Measurements from ENCODE around the gene WDR17. TPM values are rescaled to one million over a fixed set of nuclear protein-coding genes. Genes with fewer than 3 reads are reported as not detected.
"Not testable (repeated sequence)": the region's sequence is repeated elsewhere in the genome, so short reads cannot be mapped to it uniquely, and the experiment has no call there.

WDR17 gene
- polyA plus RNA-seq, 3 donors = 6.0 to 7.3 (median 6.4) TPM

DNA sequence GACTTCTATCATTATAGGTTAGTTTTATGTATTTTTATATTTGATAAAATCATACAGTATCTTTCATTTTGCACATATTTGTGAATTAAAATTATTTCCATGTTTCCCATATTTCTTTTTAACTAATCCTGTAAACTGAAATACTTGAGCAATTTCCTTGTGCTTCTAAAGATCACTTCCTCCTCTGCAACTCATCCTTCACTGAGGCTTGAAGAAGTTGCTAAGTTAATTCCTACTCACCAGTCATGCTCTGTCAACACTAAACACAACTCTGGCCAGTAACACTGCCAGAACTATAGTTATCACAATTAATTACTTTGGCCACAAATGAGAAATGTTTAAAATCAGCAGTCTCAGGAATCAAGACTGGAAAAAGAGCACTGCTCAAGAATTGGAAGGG lies 123.0 kb downstream of the WDR17 start:
- no peak for DNase-seq (ENCODE audit: low read depth in 3 of 3, low spot score in 2 of 3)

DNA sequence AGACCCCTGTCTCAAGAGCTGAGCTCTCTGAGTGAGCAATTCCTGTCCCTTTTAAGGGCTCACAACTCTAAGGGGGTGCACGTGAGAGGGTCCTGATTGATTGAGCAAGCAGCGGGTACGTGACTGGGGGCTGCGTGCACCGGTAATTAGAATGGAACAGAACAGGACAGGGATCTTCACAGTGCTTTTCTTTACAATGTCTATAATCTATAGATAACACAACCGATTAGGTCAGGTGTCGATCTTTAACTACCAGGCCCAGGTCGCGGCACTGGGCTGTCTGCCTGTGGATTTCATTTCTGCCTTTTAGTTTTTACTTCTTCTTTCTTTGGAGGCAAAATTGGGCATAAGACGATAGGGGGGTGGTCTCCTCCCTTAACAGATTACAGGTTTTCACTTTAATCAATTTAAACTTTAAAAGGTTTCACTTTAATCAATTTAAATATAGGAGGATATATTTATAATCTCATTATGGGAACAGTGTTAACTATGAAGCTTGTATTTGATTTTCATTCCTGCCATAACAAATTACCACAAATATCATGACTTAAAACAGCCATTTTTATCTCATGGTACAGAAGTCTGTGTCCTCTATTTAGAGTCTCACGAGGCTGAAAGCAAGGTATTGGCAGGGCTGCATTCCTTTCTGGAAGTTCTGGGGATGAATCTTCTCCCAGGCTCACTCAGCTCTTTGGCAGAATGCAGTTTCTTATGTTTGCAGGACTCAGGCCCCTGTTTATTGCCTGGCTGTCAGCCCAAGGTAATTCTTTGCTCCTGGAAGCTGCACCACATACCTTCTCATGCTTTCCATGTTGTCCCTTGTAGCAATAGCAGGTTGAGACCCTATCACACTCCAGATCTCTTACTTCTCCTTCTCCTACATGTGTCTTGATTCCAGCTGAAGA lies 124.5 kb downstream of the WDR17 start:
- DNase-seq (ENCODE audit: low read depth in 3 of 3, low spot score in 2 of 3) = no peak

DNA sequence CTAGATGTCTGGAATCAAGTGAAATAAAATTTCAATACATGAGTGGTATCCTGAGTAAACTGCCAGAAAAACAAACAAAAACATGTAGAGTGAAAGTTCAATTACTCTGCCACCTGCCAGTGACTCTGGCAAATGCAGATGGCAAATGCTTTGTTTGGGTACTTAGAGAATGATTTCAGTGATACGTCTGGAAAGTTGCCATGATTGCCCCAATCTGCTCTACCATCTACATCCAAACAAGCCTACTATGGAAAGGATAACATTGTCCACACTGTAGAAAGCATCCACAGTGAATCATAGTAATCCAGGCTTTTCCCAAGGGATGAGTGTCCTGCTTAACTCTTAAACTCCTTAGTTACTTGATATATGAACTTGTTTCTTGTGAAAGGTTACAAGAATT lies 126.3 kb downstream of the WDR17 start:
- no peak for DNase-seq (ENCODE audit: low read depth in 3 of 3, low spot score in 2 of 3)

DNA sequence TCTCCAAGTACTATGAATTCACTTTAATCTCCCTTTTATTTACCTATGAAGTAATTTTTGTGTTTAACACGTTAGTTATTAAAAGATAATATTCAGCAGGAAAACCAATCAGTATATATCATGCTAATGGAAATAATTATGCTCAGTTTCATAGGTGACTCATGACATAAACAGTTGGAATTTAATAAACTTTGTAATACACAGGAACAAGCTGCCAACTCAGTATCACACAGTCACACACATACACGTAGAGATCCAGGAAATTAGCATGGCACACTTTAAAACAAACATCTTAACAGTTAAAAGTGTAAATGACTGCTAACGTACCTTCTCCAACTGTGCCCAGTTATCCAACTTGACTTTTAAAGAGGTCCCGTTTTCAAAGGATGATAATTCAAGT lies 127.5 kb downstream of the WDR17 start:
- no peak for DNase-seq (ENCODE audit: low read depth in 3 of 3, low spot score in 2 of 3)

DNA sequence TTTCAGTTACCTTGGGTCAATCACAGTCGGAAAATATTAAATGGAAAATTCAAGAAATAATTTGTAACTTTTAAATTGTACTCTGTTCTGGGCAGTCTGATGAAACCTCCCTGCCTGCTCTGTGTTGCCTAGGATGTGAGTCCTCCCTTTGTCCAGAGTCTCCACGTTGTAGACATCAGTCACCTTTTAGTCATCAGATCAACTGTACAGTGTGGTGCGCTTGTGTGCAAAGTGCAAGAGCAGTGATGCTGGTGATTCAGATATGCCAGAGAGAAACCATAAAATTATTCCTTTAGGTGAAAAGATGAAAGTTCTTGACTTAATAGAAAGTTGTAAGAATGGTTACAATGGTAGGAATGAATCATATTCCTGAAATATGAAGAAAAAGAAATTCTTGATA lies 128.3 kb downstream of the WDR17 start:
- no peak for DNase-seq (ENCODE audit: low read depth in 3 of 3, low spot score in 2 of 3)

DNA sequence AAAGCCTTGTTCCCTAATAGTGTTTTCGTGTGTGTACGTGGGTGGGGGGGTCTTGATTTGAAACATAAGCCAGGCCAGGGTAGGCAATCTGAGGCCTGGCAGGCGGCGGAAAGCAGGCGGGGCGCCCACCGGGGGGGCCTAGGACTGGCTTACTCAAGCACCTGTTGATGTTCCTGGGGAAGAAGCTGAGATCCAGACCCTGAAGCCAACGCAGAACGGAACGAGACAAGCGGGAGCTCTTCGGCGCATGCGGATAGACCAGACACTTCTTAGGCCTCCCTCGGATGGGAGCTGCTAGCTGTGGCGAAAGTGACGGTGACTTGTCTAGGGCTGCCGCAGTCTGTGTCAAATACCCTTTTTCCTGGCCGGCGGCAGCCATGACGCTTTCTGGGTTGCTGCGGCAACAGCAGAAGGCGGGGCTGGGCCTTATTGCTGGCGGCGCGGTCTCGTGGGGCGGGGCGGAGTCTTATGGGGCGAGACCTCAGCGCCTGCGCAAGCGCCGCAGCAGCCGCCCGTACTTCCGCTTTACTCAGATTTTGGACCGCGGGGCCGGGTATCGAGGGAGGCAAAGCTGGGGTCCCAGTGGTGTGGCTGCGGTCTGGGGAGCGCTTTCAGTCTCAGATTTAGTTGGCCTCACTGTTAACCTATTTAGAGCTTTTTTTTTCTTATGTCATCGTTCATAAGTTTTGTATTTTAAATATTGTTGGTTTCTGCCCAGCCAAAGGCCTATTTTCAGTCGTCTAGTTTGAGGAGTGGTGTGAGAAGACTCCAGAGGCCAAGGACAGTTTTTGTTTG lies 129.7 kb downstream of the WDR17 start, which contains the start of gene SPATA4:
SPATA4 (minus strand) TSS at position 402 of the 795 bp plus-strand sequence; CDS start at position 379, 23 bp downstream.
- peak; percentile 76 to 79 (median 78) for DNase-seq (ENCODE audit: low read depth in 3 of 3, low spot score in 2 of 3)

DNA sequence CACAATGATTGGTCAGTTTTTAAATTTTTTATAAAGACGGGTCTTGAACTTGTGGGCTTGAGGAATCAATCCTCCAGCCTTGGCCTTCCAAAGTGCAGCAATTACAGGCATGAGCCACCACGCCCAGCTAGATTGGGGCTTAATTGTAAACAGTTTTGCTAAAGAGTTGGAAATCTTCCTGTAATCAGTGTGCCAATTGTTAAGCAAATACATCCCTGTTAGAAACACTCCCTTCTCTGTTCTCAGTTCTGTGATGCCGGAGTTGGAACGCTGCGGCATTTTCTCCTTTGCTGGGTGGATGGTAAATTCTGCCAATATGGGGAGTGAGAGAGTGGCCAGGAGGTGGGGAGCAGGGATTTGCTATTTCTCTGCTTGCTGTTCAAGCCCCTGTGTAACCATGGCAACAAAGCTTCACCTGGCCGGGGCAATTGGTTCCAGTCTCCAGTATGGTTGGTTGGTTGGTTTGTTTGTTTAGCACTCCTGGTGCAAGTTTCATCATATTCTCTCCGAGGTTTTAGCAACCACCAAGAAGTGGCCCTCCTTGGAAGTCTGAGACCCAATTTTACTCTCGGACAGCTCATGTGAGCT lies 132.8 kb downstream of the WDR17 start:
- no peak for DNase-seq (ENCODE audit: low read depth in 3 of 3, low spot score in 2 of 3)

DNA sequence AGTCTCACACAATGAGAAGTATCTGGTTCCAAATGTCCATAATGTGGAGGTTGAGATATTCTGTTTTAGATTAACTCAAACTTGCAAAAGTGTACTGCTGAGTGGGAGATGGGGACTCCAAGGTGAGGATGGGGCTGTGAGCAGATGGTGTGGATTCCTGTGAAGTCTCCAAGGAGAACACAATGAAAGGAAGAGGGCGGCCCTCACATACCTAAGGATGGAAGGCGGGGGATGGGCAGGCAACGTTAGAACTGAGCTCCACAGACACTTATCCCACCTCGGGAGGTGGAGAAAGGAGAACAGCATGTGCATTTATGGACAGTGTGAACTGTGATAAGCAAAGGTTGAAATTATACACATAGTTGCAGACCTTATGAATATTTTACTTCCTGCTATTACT lies 139.7 kb downstream of the WDR17 start:
- DNase-seq (ENCODE audit: low read depth in 3 of 3, low spot score in 2 of 3) = no peak

DNA sequence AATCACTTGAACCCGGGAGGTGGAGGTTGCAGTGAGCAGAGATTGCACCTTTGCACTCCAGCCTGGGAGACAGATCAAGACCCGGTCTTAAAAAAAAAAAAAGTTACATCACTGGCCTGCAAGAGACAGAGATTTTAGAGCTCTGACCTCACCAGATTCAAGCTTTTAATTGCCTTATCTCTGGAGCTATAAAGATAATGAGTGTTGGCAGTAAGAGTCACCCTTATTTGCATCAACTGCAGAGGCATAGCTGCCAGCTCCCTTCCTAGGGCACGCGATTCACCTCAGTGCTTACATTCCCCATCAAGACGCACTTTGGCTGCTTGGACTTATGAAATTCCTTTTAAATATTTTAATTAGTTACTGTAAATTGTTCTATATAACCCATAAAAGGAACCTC lies 142.2 kb downstream of the WDR17 start:
- DNase-seq (ENCODE audit: low read depth in 3 of 3, low spot score in 2 of 3) = no peak

DNA sequence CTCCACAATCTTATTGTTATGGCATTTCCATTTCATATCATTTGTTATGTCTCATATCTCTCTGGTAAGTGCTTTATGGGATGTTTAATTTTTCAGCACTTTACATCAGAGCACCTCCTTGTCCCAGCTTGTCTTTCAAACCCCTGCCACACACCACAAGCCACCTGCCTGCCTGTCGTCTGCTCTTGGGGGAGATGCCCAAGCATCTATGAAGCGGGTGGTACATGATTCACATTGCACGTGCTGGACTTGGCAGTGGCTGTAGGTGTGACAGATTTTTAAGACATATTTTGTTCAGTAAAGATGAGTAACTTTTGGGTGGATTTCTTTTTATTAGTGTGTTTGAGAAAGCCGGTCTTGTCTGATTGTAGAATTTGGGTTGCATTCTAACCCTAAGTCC lies 143.9 kb downstream of the WDR17 start:
- no peak for DNase-seq (ENCODE audit: low read depth in 3 of 3, low spot score in 2 of 3)

DNA sequence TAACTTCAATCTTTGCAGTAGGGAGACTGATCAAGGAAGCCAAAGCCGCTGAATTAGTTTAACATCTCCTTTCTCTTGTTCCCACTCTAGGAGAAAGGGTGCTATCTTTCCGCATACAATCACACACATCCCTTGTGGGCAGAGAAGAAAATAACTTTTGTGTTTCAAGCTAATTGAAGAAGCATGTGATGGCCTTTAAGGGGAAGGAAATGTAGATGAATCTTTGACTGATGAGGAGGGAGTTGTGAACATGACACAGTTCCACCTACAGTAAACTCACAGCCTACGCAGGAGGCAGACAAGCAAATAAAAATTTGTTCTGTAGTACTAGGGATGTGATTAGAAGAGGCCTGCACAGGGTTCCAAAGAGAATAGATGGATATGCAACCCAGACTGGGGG lies 144.5 kb downstream of the WDR17 start:
- DNase-seq (ENCODE audit: low read depth in 3 of 3, low spot score in 2 of 3) = no peak

DNA sequence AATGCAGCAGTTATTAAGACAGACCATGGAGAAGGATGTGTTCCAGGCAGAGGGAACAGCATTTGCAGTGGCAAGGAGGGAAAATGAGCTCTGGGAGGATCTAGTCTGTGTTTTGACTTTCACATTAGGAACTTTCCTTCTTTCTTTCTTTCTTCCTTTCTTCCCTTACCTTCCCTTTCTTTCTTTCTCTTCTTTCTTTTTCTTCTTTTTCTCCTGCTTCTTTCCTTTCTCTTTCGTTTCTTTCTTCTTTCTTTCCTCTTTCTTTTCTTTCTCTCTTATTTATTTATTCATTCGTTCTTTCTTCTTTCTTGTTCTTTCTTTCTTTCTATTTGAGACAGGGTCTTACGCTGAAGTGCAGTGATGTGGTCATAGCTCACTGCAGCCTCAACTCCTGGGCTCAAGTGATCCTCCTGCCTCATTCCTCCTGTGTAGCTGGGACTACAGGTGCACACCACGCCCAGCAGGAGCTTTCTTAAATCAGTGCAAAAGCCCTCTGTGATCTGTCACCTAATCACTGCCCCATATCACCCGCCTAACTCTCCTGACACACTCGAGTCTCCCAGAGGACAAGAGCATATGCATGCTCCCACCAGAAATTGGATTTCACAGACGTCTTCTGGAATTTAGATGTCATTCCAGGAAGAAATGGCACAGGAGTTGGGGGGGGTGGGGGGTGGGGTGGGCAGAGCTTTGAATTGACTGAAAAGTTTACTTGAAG lies 145.1 kb downstream of the WDR17 start:
- DNase-seq (ENCODE audit: low read depth in 3 of 3, low spot score in 2 of 3) = no peak

DNA sequence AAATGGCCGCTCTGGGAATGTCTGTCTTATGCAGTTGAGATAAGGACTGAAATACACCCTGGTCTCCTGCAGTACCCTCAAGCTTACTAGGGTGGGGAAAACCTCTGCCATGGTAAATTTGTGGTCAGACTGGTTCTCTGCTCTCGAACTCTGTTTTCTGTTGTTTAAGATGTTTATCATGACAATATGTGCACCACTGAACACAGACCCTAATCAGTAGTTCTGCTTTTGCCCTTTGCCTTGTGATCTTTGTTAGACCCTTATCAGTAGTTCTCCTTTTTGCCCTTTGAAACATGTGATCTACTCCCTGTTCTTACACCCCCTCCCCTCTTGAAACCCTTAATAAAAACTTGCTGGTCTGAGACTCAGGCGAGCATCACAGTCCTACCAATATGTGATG lies 146.7 kb downstream of the WDR17 start:
- not testable (repeated sequence) for DNase-seq (ENCODE audit: low read depth in 3 of 3, low spot score in 2 of 3)

DNA sequence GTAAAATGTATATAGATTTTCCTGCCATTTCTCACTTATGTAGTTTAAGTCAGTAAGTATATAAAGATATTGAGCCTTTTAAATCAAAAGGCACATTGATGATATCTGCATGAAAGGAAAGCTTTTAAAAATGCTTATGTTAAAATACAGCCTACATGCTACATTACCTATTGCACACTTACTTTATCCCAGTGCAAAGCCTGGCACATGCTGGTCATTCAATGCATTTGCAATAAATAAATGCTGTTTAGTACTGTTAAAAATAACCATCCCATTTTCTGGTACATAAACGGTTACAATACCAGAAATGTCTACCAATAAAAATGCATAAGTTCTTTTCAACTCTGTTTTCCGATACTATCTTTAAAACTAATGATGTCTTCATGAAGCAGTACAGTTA lies 151.9 kb downstream of the WDR17 start:
- DNase-seq (ENCODE audit: low read depth in 3 of 3, low spot score in 2 of 3) = no peak

DNA sequence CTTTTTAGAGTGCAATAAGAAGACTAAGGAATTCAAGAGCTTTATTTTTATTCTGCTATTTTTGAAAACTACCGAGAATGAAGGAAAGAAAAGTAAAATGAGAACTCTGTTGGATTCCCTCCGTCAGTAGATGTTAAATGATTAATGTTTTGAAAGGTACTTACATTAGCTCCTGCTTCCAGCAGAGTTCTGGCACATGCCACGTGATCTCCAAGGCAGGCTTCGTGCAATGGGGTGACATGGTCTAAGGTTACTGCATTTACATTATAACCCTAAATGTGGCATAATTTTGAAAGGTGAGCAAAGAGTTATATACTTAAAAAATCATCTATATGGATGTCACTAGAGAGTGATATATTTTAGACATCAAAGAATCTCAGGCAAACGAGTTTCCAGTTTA lies 156.5 kb downstream of the WDR17 start:
- DNase-seq (ENCODE audit: low read depth in 3 of 3, low spot score in 2 of 3) = no peak

DNA sequence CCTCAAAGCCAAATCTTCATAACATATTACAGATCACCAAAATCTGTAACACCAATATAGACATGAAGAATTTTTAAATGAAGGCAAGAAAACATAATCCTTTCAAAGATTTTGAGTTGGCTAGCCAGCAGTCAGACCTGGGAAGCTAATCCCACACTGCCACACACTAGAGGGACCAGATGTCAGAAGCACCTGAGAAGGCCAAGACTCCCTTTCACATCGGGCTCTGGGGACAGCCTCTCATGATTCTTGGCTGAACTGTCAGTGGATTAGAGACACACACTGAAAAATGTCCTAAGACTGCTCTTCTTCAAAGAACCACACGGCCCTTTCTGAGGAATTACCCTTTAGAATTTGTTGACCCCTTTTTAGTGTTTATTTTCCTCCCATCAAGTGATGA lies 157.9 kb downstream of the WDR17 start:
- no peak for DNase-seq (ENCODE audit: low read depth in 3 of 3, low spot score in 2 of 3)

DNA sequence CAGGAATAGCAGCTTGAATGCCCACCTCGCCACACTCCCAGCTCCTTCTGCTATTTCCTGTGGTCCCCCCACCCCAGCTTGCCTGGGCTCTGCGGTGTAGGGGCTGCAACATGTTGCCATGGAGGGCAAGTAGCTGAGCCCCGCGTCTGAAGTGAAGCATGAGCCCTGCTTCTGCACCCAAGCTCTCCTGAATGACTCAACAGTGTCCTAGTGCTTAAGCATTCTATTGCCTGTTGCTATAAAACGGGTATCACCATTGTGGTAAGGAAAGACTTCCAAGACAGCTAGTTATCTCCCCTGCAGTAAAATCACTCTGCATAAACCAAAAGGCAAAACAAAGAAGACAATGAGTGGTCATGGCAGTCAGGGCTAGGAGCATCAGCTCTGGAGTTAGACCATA lies 161.1 kb downstream of the WDR17 start:
- DNase-seq (ENCODE audit: low read depth in 3 of 3, low spot score in 2 of 3) = no peak

DNA sequence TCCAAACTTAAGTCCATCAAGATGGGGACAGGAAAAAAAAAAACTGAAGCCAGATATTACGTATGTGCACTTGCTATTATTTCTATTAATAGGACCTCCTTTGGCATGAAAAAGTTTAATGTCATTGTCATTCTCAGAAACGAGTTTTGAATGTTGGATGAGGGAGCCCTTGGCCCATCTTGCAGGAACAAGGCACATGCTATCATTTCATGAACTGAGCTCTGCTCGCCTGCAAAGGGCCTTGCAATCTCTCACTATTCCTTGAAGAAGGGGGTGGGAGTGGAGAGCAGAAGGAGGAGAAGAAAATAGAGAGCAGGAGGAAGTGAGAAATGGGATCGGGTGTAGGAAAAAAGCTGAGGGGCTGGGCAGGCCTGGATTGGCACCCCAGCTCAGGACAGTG lies 164.0 kb downstream of the WDR17 start:
- no peak for DNase-seq (ENCODE audit: low read depth in 3 of 3, low spot score in 2 of 3)

Data from right renal cortex interstitium (tissue), 3 donors.